NCI-H460 (cell line): ENCODE measurements around the gene MED9. TPM values are rescaled to one million over a fixed set of nuclear protein-coding genes. Genes with fewer than 3 reads are reported as not detected.
"Not testable (repeated sequence)": the region's sequence is repeated elsewhere in the genome, so short reads cannot be mapped to it uniquely, and the experiment has no call there.

Source experiments
- DNase-seq: peaks from one replicate; pipeline ENCODE4 v3.0.0-alpha.2; 2016; ENCODE audit warnings: low read depth; ENCODE audit errors: extremely low read depth
- polyA plus RNA-seq: library from polyadenylated mRNA; depleted of rRNA; stranded (reverse); fragments of >200 nt; gene quantifications from 2 replicates; pipeline ENCODE4 v1.2.3, GENCODE V29; 2014; cell fraction: nucleus; rRNA removed
- total RNA-seq: library from RNA; depleted of rRNA; stranded (reverse); fragments of >200 nt; shearing (Covaris generic); gene quantifications from 2 replicates; pipeline ENCODE4 v1.2.3, GENCODE V29; 2014; rRNA removed

MED9 gene
- 16.7 and 19.3 TPM in 2 replicates for total RNA-seq
- 15.6 and 27.7 TPM in 2 replicates for polyA plus RNA-seq

GRCh38 chr17:17476865-17477467, at the start of gene MED9:
Gene MED9 (plus strand): TSS chr17:17477000. CDS start chr17:17477042, 42 bp downstream.
- peak; percentile 90 for DNase-seq

DNA sequence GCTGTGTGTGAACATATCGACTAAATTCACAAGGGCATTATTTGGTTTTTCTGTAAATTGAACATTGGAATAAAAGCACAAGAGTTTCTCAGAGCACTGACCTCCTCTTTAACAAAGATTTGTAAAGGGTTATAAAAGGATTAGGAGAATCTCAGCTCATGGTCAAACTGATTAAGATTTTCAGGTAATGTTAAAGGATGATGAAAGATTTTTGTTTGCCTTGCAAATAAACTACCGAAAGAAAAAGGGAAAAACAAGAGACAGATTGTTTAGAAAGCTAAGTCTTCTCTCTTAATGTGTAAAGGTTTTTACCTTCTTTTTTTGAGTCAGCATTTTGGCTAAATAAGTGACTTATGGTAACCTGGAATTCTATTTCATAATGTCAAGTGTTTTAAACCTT, 47.6 kb upstream of the MED9 start:
- DNase-seq, result no peak

DNA sequence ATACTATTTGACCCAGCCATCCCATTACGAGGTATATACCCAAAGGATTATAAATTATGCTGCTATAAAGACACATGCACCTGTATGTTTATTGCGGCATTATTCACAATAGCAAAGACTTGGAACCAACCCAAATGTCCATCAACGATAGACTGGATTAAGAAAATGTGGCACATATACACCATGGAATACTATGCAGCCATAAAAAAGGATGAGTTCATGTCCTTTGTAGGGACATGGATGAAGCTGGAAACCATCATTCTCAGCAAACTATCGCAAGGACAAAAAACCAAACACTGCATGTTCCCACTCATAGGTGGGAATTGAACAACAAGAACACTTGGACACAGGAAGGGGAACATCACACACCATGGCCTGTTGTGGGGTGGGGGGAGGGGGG, 45.9 kb upstream of the MED9 start:
- DNase-seq, result not testable (repeated sequence)

DNA sequence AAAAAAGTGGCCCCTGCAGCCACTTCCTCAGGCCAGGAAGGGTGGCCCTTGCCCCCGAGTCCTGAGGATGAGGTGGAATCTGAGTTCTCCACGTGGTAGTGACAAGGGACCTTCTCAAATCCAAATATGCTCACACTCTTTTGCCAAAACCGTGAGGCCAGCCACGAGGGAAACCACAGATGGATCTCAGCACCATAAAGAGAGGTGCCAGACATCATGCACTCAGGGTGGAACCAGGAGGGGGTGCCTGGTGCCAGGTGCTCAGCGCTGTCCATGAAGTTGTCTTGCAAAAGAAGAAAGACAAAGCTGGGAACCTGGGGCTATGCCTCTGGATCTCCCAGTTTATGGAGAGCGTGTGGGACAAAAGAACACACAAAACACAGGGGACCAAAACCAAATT, 45.2 kb upstream of the MED9 start:
- DNase-seq, result no peak

DNA sequence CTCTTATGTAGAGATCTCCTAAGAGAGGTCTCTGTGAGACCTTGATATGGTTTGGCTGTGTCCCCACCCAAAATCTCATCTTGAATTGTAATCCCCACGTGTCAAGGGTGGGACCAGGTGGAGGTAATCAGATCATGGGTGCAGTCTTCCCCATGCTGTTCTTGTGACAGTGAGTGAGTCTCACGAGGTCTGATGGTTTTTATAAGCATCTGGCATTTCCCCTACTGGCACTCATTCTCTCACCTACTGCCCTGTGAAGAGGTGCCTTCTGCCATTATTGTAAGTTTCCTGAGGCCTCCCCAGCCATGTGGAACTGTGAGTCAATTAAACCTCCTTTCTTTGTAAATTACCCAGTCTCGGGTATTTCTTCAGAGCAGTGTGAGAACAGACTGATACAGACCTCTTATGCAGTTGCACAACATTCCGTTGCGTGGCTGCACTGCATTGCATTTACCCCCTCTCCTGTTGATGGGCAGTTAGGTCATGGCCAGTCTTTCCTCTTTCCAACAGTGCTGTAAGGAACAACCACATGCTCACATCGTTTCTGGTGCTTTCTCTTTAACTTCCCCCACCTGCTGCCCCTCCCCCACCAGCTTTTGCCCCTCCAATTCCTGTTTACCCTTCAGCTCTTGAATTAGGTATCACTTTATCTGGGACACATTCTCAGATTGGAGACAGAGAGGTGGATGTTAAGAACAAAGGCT, 43.6 kb upstream of the MED9 start:
- no peak for DNase-seq

- no peak for DNase-seq
Observed at GRCh38 chr17:17434477-17434876, 42.3 kb upstream of the MED9 start.

DNA sequence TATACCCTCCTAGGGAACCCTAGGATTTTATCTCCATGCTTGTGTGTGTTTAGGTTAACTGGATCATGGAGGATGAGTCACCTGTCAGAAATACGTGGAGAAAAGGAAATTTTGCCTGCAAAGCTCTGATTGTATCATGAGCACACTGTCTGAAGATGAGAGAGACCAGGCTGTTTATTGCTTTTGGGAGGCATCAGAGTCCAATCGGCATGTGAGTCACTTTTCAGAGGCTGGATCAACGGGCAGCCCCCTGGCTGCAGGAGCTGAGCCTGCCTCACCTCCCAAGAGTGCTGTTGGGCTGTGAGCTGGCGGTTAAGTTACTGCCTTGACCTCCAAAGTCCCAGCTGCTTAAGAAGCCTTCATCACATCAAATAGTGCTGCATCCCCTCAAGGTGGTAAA, 41.5 kb upstream of the MED9 start:
- DNase-seq, result no peak

GRCh38 chr17:17437461-17437860, 39.3 kb upstream of the MED9 start:
- DNase-seq, result no peak

- DNase-seq, result no peak
Observed at GRCh38 chr17:17437893-17438292, 38.9 kb upstream of the MED9 start.

DNA sequence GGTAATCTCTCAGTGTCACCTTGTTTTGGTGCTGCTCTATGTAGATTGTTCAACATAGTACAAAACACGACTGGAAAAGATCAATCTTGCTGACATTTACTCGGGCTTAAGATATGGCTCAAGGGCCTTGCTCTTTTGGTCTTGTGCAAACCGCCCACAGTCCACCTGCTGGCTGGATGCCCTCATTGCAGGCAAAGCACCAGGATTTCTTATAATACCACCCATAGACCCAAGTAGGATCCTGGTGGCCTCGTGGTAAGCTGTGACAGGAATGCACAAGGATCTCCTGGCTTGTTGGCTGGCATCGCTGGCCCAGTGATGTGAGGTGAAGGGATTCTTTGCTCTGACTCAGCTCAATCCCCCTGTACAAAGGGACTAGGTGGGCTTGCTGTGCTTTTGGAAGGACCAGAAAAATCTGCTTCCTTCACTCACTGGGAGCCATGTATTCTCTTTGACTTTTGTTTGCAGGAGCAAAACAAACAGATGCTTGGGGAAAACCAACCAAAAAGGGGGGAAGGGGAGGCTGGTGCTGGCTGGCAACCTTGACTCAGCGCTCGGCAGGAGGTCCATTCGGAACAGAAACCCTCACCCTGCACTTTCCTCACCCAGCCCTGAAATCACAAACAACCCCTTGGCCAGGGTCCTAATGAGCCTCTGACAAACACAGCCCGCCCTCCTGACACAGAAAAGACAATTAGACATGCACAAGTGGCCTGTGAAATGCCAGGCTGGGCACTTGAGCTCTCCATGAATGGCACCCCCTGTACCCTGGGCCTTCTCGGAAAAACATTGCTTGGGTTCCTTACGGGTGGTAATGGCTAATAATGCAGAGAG, 36.6 kb upstream of the MED9 start:
- peak; percentile 58 for DNase-seq

DNA sequence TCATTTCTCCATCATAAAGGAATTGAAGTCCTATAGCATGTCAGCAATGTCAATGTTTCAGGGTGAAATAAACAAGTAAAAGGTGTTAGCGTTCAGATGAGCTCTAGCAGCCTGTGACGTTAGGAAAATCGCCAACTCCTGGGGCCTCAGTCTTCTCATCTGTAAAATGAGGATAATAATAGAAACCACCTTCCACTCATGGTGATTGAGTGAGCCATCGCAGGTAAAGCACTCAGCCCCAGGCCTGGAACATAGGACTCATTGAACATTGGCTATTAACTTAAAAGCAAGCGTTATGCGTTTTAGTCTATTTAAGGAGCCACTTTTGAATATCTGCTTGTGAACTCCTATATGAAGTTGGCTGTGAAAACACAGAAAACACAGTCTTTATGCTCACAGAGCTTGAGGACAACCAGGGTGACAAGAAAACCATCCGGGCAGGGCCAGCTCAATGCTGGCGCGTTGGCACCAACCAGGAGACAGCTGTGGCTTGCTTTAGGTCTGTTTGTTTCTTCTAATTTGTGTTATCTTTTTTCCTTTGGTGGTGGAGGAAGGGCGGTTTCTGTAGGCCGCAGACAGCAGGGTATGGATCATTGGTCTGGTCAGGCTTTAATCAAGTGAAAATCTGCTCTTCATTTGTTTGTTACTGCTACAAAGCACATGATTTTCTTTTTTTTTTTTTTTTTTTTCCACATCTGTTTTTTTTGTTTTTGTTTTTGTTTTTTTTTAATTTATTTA, 35.7 kb upstream of the MED9 start:
- DNase-seq, result no peak

GRCh38 chr17:17443173-17443572, 33.6 kb upstream of the MED9 start:
- DNase-seq, result no peak

DNA sequence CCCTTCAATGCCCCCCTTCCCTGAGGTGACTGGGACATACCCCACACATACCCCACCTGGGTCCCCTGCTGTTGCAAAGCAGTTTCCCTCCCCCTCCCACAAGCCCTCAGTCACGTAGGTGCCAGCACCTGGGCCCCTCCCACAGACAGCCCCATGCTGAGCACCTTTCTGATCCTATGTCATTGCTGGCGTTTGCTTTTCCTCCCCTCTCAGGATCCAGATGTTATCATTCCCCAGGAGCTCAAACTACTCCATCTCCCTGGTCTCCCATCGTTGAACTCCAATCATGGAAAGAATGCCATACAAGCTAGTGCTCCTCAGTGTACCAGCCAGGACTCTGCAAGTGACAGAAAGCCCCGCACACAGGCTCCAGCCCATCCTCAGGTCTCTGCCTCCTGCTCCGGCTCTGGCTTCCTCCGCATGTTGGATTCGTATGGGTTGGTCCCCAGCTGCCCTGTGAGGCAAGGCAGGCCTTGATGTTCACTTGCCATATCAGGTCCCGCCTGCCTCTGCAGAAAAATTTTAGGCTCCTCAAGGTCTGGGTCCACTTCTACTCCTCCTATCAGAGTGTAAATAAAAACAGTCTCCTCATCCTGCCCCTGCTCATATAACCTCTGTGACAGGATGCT, 31.4 kb upstream of the MED9 start:
- DNase-seq, result no peak

GRCh38 chr17:17445925-17446665, 30.7 kb upstream of the MED9 start:
- DNase-seq, result peak; percentile 74

- DNase-seq, result no peak
Observed at GRCh38 chr17:17446666-17447155, 30.1 kb upstream of the MED9 start.

- DNase-seq, result no peak
Observed at GRCh38 chr17:17447264-17447663, 29.5 kb upstream of the MED9 start.

GRCh38 chr17:17448076-17448475, 28.7 kb upstream of the MED9 start:
- no peak for DNase-seq

DNA sequence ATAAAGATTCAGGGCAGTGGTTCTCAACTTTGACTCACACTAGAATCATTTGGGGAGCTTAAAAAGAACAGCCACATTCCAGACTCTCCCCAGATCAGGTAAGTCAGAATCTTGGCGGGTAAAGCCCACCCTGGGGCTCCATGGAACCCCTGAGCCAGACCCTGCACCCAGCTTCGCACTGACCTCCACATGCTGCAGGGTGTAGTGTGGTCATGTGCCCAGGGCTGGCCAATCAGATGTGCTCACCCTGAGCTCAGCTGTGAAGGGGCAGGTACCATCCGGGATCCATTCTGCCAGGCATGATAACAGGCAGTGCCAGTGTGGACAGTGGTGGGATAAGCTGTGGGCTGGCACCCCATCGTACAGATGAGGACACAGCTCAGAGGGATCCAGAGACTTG, 28.1 kb upstream of the MED9 start:
- DNase-seq, result no peak

DNA sequence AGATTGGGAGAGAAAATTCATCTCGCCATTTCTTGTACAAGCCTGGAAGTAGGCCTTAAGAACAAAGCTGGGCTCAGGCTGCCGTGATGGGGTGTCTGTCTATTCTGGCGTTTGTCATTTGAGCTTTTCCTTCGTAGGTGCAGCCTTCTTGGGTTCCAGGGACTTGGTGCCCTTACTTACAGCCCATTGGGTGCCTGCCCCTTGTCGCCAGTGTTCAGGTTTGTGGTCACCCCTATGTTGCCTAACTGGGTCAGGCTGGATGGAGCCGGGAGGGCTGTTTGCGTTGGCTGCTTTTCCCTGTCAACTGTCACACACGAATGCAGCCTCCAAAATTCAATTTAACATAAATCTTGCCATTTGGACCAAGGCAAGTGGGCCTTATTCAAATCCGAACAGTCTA, 23.7 kb upstream of the MED9 start:
- no peak for DNase-seq

- DNase-seq, result no peak
Observed at GRCh38 chr17:17454276-17454675, 22.5 kb upstream of the MED9 start.
